ENCODE results near the gene MOGAT2.

The MOGAT2 gene

DNA sequence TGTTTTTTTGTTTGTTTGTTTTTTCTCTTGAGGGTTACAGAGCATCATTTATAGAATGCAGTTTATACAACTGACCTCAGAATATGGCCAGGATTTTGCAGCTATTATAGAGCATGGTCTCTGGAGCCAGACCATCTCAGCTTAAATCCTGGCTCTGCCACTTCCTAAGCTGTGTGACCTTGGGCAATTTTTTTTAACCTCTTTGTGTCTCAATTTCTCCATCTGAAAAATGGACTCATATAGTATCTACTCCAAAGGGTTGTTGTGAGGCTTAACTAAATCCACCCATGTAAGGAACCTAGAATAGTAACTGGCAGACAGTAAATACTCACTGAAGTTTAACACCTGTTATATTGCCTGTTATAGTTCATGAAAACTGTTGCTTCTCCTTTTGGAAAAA is 42.6 kb downstream of the MOGAT2 start:
- FAIRE-seq, result no peak

GRCh38 chr11:75760710-75761493 is 43.3 kb downstream of the MOGAT2 start:
- FAIRE-seq, result no peak

DNA sequence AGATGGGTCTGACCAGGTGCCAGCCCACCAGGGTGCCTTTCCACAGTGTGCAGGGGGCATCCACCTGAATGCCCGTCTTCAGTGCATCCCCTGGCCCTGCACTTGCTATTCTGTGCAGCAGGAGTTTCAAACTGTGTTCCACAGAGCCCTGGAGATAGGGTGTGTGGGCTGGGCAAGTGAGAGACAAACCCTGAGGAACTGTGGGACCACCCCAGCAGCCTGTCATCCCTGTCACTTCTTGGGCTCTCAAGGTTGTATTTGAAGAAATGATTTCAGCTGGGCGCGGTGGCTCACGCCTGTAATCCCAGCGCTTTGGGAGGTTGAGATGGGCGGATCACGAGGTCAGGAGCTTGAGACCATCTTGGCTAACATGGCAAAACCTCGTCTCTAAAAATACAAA is 44.5 kb downstream of the MOGAT2 start:
- no peak for FAIRE-seq

DNA sequence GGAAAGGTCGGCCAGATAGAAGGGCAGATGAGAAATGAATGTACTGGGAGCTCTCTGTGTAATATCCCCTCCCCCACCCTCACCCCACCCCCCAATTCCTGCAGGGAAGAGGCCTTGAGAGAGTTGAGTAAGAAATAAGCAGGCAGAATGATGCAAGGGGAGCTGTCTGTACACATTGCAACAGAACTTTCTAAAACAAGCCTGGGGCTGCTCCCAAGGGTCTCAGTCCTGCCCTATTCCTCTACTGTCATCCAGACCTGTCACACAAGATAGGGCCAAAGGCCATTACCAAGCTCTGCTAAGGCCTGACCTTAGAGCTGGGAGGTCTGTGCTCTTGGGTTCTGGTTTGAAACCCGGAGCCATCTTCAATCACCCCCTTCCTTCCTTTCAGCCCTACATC is 45.2 kb downstream of the MOGAT2 start:
- FAIRE-seq, result no peak

DNA sequence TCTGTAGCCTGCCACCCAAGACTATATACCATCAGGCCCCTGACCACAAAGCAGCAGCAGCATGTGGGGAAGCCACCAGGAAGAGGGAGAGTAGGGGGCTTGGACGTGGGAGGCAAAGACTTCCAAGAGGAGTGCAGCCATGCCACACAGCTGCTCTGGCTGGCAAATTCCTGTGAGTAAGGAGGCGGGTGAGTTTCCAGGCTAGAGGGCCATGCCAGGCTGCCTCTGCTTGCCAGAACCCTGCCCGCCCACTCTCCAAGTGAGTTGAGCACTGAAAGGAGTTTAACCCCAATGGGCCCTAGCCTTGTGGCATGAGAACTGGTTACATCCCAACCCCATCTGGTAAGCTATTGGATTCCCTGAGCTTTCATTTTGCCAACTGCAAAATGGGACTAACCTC is 46.2 kb downstream of the MOGAT2 start:
- FAIRE-seq, result no peak

DNA sequence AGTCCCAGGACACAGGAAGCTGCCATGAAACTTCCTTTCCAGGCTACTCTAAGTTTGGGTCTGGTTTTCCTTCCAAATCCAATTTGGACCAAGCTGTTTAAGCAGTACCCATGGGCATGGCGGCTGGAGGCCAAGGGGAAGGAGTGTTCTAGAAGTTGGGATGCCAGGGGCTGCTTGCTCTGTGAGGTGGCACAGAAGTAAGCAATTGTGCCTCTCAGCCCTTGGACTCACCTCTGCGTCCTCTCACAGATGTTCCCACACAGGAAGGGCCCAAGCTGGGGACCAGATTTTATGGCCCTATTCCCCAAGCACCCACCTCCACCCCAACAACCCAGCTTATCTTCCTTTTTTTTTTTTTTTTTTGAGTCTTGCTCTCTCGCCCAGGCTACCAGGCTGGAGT is 47.5 kb downstream of the MOGAT2 start:
- FAIRE-seq, result no peak

DNA sequence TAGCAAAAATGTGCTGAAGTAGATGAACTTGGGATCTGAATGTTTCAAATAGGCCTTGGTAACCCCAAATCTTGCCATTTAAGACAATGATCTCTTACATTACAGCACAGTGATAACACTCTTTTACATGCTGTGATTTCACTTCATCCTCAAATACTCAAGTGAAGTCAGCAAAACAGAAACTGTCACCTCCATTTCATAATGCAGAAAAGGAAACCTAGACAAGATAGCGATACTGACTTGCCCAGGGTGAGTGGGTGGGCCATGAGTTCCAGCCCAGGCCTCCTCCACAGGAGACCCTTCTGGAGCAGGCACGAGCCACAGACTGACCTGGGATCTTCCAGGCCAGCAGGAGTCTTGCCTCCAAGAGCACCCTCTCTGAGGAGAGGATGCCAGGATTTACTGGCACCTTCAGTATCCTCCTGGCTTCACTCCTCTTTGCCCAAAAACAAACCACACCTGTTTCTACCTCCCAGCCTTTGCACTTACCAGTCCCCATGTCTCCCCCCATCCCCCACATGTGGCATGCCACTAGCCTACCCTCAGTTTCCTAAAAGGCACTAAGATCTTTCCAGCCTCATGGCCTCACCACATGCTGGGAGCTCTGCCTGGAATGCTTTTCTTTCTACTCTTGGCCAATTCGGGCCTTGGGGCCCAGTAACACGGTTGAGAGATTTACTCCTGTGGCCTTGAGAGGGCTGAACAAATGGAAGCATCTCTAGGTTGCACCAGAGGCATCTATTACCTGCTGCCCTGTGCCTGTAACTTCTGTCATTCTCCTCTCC is 49.0 kb downstream of the MOGAT2 start:
- FAIRE-seq, result no peak

GRCh38 chr11:75767228-75767572 is 49.6 kb downstream of the MOGAT2 start:
- FAIRE-seq, result no peak

DNA sequence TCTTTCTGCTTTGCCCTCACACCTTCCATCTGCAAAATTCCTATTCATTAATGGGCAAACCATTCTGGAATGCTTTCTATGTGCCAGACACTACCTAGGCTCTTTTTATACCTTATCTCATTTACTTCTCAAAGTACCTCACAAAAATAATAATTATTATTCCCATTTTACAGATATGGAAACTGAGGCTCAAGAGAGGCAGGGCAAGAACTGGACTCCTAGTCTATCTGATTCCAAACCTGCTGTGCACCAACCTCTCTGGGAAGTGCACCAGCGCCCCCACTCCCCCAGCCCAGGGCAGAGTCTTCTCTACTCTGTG is 50.1 kb downstream of the MOGAT2 start:
- FAIRE-seq, result no peak

DNA sequence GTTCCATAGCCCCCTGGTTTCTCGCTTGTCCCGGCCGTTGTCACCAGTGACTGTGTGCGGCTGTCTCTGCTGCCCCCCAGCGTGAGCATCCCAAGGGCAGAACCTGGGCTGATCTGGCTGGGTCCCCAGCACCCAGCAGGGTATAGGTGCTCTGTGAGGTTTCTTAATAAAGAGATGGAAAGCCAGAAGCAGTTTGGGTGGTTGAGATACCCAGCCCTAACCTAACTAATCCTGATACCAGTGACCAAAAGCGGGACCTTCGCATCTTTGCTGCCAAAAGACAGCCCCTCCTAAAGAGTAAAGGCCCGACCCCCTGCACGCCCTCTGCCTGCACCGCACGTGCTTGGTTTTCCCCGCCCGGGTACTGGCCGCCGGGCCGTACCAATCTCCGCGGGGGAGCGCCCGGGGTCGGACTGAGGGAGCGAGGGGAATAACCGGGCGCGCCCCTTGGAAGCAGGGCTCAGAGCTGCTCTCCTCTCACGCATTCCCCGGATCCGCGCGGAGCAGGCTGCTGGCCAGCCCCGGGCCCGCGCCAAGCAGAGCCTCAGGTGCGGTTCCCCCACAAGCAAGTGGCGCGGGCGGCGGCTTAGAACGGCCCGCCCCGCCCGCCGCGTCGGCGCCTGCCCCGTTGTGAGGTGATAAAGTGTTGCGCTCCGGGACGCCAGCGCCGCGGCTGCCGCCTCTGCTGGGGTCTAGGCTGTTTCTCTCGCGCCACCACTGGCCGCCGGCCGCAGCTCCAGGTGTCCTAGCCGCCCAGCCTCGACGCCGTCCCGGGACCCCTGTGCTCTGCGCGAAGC is 50.7 kb downstream of the MOGAT2 start, which contains the start of gene DGAT2:
Gene DGAT2 (plus strand): TSS at position 667 of the 797 bp plus-strand sequence. CDS start 214 bp downstream, outside the sequence.
- FAIRE-seq, result no peak

- FAIRE-seq, result no peak
Observed at GRCh38 chr11:75768909-75769771, 51.5 kb downstream of the MOGAT2 start.

DNA sequence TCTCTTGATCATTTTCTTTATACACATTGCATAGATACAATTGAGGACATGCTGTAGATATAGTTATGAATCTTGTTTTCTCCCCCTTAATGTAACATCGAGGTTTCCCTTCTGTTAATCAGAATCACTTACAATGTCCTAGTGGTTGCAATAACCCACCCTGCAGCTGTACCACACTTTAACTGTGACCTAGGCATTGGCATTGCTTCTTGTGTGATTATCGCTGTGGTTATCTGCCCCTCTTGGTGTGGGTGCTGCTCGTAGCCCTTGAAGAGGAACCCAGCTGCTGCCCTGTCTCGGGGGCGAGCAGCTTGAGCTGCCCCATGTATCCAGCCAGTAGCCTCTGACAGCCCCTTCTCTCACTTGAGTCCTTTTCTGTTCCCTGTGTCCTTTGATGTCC is 52.5 kb downstream of the MOGAT2 start:
- FAIRE-seq, result no peak

DNA sequence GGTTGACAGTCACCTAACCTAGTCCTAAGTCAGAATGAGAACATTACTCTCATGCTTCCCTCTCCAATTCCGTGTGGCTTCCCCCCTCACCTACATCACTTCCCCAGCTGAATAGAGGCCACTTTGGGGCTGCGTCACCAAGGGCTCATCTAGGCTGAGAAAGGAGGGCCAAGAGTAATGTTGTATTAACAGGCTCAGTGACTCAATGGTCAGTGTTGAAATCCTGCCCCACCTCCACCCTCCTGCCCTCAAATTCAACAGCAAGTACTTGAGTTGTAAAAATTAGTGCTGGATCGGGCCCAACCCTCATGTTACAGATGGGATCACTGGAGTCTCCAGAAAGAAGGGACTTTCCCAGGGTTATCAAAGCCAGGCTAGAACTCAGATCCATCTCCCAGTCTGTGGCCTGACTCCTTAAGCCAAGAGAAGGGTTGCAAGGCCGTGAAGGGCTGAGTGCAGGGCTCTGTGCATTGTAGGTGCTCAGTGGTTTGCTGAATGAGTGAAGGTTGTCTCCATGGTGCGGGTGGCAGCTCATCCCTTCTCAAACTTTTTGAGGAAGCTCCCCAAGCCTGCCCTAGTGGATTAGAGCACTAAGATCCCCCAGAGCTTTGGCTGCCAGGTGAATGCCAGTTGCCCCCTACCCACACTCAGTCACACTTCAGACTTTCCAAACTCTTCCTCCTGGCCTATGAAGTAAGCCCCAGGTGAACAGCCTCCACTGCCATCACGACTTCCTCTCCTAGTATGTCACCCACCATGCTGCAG is 54.2 kb downstream of the MOGAT2 start:
- FAIRE-seq, result no peak

DNA sequence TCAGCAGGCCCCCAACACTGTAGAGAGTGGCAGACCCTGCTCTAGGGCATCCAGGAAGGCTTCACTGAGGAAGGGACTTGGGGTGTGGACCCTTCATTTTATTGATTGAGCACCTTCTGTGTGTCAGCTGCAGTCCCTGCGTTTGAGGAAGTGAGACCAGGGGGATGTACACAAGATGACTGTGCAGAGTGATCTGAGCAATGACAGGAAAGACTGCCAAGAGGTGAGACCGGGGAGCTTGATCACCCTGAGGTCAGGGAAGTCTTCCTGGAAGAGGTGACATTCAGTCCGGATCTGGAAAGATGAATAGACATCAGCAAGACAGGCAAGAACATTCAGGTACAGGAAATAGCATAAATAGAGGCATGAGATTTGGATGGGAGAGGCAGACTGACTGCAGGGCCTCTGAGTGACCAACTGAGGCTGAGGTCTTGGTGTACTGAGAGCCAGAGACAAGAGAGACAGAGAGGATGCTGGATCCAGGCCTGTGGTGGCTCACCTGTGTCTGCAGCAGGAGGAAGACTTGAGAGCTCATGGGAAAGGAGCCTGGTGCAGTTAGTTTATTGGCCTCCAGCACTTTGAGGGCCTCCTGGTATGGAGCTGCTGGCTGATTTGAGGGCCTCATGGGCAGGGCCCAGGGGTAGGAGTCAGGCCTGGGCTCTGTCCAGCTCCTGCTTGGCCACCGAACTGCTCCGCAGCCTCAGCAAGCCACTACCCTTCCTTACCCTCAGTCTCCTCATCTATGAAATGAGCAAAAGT is 56.1 kb downstream of the MOGAT2 start:
- FAIRE-seq, result no peak

- FAIRE-seq, result no peak
Observed at GRCh38 chr11:75775056-75775455, 57.4 kb downstream of the MOGAT2 start.

DNA sequence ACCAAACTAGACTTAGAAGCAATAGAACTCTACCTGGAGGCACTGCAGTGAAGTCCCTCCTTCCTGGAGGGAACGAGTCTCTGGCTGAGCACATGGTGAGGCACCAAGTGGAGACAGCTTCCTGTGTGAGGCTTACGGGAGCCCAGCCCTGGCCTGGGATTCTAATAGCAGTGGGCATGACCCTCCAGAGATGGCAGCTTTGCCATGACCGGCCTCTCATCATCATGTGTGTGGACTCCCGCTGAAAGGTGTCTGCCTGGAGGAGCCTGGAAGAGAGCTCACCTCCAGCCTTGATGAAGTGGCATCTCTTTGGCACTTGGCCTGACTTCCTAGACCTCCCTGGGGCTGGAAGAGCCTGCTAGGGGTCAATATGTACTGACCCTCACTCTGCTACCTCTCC is 58.9 kb downstream of the MOGAT2 start:
- FAIRE-seq, result no peak

- no peak for FAIRE-seq
Observed at GRCh38 chr11:75777461-75778110, 59.9 kb downstream of the MOGAT2 start.

GRCh38 chr11:75778962-75779361 is 61.3 kb downstream of the MOGAT2 start:
- FAIRE-seq, result no peak

GRCh38 chr11:75779960-75780359 is 62.3 kb downstream of the MOGAT2 start:
- no peak for FAIRE-seq

GRCh38 chr11:75780888-75781287 is 63.2 kb downstream of the MOGAT2 start:
- no peak for FAIRE-seq

DNA sequence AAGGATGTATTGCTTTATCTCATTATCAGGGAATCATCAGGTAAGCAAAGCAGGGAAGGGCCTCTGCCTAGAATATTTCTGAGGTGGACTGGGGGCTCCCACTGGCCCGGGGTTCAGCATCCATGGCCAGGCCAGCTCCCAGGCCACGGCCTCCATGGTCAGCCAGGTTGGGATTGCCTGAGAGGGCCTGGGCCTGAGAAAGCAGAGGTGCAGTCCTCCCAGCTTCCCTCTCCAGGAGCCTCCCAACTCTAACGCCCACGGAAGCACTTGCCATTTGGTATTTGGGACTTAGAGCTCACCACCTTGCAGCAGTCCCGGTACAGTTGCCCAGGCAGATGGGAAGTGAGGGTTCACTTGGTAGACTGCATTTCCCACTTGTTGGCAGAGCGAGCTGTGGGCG is 63.7 kb downstream of the MOGAT2 start:
- FAIRE-seq, result no peak

All from G401.6 (cell line).